Fibroblast of gingiva (primary cell): Measurements from ENCODE around the gene RPP14.
"Not testable (repeated sequence)": the region's sequence is repeated elsewhere in the genome, so short reads cannot be mapped to it uniquely, and the experiment has no call there.

Source experiments
- DNase-seq: peaks from one replicate; pipeline ENCODE4 v3.0.0-alpha.2; 2011; ENCODE audit warnings: low read depth

The RPP14 gene

DNA sequence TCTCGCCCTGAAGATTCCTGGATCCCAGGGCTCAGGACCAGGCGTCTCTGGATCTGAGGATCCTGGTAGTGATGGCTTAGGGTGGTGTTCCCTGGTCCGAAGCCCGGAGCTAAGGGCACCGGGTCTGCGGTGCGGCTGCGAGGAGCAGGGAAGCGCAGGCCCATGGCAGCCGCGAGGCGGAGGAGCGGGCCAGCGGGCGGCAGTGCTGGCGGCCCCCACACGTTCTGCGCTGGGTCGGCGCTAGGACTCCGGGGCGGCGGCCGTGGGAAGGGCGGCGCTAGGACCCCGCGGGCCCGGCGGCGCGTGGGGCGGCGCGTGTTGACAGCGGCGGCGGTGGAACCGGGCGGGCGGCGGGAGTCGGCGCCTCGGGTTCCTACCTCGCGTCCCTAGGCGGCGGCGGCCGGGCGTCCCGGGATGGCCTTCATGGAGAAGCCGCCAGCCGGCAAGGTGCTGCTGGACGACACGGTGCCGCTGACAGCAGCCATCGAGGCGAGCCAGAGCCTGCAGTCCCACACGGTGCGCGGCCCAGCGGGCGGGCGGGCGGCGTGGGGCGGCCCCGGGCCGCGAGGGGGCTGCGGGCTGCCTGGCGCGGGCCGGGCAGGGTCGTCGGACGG lies 26.6 kb downstream of the RPP14 start, which contains the start of gene PXK:
TSS of gene PXK (plus strand) at position 318 of the 614 bp plus-strand sequence. CDS start at position 415, 97 bp downstream.
- peak; percentile 86 for DNase-seq

- DNase-seq, result no peak
Measured at GRCh38 chr3:58333206-58334012, 27.4 kb downstream of the RPP14 start.

DNA sequence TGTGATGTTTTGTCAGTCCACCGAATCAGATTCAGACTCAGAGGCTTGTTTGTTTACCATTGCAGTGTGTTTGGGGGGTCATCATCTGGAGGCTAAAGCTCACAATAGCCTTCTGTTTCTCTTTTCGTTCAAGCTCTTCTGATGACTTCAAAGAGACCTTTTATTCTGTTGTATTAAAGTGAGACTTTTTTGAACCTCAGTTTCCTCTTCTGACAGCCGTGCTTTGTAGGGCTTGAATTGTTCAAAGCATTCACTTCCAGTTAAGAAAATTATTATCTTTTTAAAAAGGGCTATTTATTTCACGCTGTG lies 27.9 kb downstream of the RPP14 start:
- no peak for DNase-seq

GRCh38 chr3:58334506-58334884 lies 28.4 kb downstream of the RPP14 start:
- no peak for DNase-seq

GRCh38 chr3:58335652-58335947 lies 29.6 kb downstream of the RPP14 start:
- no peak for DNase-seq

GRCh38 chr3:58336135-58336882 lies 30.3 kb downstream of the RPP14 start:
- DNase-seq, result peak; percentile 46

GRCh38 chr3:58337190-58337589 lies 31.1 kb downstream of the RPP14 start:
- no peak for DNase-seq

- not testable (repeated sequence) for DNase-seq
Measured at GRCh38 chr3:58339146-58339545, 33.1 kb downstream of the RPP14 start.

DNA sequence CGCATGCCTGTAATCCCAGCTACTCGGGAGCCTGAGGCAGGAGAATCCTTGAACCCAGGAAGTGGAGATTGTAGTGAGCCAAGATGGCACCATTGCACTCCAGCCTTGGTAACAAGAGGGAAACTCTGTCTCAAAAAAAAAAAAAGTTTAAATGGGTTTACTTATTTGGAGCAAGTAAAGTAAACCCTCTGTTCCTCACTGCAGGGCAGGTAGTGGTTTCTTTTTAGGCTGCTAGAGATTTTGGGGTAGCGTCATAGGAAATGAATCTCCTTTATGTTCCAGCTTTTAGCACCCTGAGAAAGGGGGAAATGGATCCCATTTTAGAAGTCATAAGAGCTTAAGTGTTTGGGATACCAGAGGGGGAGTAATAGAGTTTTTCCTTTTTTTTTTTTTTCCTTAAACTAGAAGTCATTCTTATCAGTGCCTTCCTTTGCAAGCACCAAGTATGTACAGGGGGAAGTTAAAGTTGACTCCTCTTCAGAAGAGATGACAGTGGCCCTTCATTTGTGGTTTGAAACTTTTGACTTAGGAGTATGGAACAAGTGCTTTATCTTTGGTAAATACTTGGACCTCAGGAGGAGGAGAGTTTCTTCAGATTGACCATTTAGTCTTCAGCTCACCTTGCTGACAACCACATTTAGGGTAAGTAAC lies 34.7 kb downstream of the RPP14 start:
- DNase-seq, result no peak

DNA sequence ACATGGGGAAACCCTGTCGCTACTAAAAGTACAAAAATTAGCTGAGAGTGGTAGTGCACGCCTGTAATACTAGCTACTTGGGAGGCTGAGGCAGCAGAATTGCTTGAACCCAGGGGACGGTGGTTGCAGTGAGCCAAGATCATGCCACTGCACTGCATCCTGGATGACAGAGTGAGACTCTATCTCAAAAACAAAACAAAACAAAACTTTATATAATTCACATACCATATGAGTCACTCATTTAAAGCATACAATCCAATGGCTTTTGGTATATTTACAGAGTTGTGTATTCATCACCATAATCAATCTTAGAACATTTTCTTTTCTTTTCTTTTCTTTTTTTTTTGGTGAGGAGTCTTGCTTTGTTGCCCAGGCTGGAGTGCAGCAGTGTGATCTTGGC lies 35.3 kb downstream of the RPP14 start:
- no peak for DNase-seq

DNA sequence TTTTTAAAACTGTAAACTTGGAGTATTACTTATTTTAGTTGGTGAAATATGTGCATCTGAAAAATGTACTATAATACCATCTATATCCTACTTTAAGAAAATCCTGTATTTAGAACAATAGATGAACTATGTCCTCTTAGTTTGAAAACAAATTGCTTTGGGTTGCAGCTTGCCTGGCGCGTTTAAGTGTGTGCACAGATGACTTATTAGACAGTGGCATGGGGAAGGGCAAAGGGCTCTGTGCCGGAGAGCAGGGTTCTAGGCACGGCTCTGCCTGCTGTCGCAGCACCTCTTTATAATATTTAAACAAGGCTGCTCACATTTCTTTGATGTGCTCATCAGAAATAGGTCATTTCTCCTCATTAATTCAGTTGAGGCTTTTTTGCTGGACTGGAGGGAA lies 36.6 kb downstream of the RPP14 start:
- no peak for DNase-seq

DNA sequence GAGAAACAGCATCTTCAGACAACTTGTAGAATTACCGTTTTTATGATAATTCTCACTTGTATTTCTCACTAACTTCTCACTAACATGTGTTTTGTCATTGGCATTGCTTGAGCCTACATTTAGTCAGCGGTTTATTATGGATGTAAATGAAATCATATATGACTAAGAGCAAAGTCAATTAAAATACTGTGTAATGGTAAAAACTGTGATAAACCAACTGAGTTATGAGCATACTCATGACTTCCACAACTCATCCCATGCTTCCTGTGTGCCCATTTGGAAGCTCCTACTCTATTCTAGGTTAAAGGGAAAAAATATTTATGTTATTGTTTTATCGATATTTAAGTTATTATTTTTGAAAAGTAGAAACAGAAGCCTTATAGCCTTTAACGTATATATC lies 39.4 kb downstream of the RPP14 start:
- no peak for DNase-seq

- DNase-seq, result no peak
Measured at GRCh38 chr3:58346368-58346767, 40.3 kb downstream of the RPP14 start.

DNA sequence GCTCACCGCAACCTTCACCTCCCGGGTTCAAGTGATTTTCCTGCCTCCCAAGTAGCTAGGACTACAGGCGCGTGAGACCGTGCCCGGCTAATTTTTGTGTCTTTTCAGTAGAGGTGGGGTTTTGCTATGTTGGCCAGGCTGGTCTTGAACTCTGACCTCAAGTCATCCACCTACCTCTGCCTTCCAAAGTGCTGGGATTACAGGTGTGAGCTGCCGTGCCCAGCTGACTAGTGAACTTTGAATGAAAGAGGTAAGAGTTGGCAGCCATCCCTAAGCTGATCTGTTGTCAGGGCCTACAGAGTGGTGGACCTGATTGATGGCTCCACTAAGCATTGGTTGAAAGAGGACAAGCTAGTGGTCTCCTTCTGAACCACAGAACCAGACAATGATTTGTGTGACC lies 41.9 kb downstream of the RPP14 start:
- no peak for DNase-seq

DNA sequence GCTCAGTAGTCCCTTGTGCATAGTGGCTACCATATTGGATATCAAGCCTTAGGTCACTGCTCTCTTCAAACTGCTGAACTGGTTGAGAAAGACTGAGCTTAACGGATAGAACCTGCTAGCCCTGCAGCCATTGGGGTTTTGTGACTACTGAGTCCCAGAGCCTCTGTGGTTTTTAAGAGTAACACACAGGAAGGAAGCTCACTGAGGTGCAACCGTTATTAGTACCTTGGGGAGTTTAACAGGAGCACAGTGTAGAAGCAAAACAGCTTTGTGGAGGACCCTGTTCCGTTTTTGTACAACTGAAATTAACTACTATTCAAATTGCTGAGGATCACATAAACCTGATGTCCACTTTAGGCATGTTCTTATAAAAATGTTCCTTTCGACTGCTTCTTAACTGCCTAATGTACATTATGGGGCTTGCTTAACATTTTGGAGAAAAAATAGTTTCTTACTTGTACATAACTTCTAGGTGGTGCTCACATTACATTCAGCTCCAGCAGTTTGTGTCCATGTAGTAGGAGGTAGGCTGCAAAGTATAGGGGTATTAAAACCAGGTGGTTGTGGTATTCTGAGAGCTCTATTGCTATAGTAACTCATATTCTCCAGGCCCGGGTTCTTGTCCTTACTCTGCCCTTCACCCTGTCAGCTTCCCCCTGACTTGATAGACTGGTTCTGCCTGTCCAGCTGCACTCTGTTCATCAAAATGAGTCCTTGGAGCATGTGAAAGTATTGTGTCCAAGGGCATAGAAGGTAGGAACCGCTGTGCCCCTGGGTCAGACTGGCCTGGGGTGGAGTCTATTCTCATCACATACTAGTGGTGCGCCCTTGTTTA lies 44.0 kb downstream of the RPP14 start:
- DNase-seq, result no peak

- peak; percentile 82 for DNase-seq
Measured at GRCh38 chr3:58350627-58351013, 44.6 kb downstream of the RPP14 start.

GRCh38 chr3:58351920-58352319 lies 45.9 kb downstream of the RPP14 start:
- DNase-seq, result no peak

GRCh38 chr3:58352626-58353025 lies 46.6 kb downstream of the RPP14 start:
- DNase-seq, result no peak

- peak; percentile 28 for DNase-seq
Measured at GRCh38 chr3:58353722-58354553, 47.9 kb downstream of the RPP14 start.

GRCh38 chr3:58355179-58355578 lies 49.1 kb downstream of the RPP14 start:
- no peak for DNase-seq

DNA sequence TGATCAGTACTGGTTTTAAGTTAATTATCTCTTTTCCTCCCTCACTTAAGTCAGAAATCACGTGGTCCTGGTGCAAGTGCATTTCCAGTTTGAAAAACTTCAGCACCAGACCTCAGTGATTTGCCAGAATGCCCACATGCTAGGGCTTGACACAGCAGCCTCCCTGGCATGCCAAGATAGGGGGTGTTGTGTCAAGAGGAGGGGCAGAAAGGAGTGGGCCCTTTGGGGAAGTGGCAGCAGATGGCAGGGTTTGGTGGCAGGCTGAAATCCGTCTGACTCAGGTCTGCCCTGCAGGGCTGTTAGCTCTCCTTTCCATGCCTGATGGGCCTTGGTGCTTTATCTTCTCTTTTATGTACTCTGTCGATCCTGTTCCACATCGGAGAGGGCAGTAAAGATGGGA lies 50.0 kb downstream of the RPP14 start:
- DNase-seq, result no peak
